Subcutaneous abdominal adipose tissue (tissue), 5 donors: ENCODE measurements around the gene AK9.

Experiments
- H3K27ac ChIP-seq: one replicate; pipeline ENCODE4 v1.7.0; 2013; ENCODE audit warnings: low read depth, mild to moderate bottlenecking, inconsistent platforms, low read length, moderate library complexity
- H3K27me3 ChIP-seq, 5 donors: one replicate each; pipeline ENCODE4 v1.7.0; 2013; ENCODE audit warnings: low read length in 5 of 5, inconsistent platforms in 1 of 5; ENCODE audit not compliant: control insufficient read depth in 5 of 5, insufficient read depth in 4 of 5
- H3K36me3 ChIP-seq, 5 donors: one replicate each; pipeline ENCODE4 v1.7.0; 2013; ENCODE audit warnings: low read length in 5 of 5; ENCODE audit not compliant: control insufficient read depth in 5 of 5, insufficient read depth in 5 of 5
- H3K4me1 ChIP-seq, 5 donors: one replicate each; pipeline ENCODE4 v1.7.0; 2013; ENCODE audit warnings: low read length in 5 of 5, mild to moderate bottlenecking in 3 of 5, moderate library complexity in 1 of 5; ENCODE audit not compliant: control insufficient read depth in 5 of 5, insufficient read depth in 5 of 5
- H3K4me3 ChIP-seq, 5 donors: one replicate each; pipeline ENCODE4 v1.7.0; 2013; ENCODE audit warnings: low read length in 5 of 5, low read depth in 1 of 5
- H3K9ac ChIP-seq, 5 donors: one replicate each; pipeline ENCODE4 v1.7.0; 2013; ENCODE audit warnings: low read length in 5 of 5, mild to moderate bottlenecking in 4 of 5, moderate library complexity in 3 of 5
- H3K9me3 ChIP-seq, 5 donors: one replicate each; pipeline ENCODE4 v1.7.0; 2013; ENCODE audit warnings: low read length in 5 of 5; ENCODE audit not compliant: control insufficient read depth in 5 of 5
- donor health status: healthy.
- donor health status: healthy.
- donor health status: healthy.
- donor health status: healthy.
- donor health status: healthy.

AK9 gene

GRCh38 chr6:109478841-109479624, 212.0 kb downstream of the AK9 start:
- H3K4me1 ChIP-seq = peaks cover 0 to 55% (median 50%) of the 10 kb centered on the region in 5 donors
- H3K4me3 ChIP-seq = no peak overlapping the region
- H3K9ac ChIP-seq = peak overlapping the region in 1 of 5 donors; percentile 20

DNA sequence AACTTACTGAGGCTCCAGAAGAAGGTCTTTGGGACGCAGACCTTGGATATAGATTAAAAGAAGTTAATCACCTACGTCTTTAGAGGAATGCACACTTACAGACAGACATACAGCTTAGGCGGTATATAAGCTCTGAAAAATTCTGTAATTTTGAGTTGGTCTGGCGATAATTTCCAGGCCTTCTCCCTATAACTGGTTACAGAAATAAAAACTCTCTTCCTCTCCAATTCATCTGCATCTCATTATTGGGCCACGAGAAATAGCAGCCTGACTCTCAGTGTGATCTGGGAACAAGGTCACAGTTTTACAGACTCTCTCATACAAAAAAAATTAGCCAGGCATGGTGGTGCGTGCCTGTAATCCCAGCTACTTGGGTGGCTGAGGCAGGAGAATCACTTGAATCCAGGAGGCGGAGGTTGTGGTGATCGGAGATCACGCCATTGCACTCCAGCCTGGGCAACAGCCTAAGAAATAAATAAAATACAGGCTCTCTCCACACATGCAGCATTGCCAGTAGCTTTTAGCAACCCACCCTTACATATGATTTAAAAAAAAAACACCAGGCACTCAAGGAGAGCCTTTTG, 212.7 kb downstream of the AK9 start:
- H3K27ac ChIP-seq = no peak overlapping the region
- H3K9ac ChIP-seq = peak overlapping the region in 1 of 5 donors; percentile 1
- H3K4me3 ChIP-seq = peak overlapping the region in 1 of 5 donors; percentile 25
- H3K9me3 ChIP-seq = no peaks in the 10 kb centered on the region
- peaks cover 22 to 50% (median 31%) of the 10 kb centered on the region in 5 donors for H3K36me3 ChIP-seq
- no peaks in the 10 kb centered on the region for H3K27me3 ChIP-seq
- H3K4me1 ChIP-seq = peaks cover 0 to 49% (median 47%) of the 10 kb centered on the region in 5 donors

More at GRCh38 chr6:109478841-109479624, 212.0 kb downstream of the AK9 start:
- Histone ChIP-seq H3K27ac (no peak overlapping the region), H3K27me3 (no peaks in the 10 kb centered on the region), H3K9me3 (no peaks in the 10 kb centered on the region), H3K36me3 (peaks cover 22 to 43% (median 26%) of the 10 kb centered on the region in 5 donors)

DNA sequence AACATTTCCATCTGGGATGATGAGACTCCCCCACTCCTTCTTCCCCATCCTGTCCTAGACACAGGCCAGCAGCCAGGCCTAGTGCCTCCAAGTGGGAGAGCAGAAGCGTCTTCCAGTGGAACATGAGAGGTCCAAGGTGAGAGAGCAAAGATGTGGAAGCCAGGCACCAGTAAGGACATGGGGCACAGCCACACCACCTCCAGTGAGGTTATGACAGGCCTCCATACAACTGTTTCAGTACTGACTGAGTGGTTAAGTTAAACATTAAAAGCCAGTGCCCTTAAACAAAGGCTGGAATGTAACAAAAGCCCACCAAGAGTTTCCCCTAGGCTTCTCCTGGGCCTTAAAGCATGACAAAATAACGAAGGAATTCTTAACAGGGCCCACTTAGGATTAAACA, 213.3 kb downstream of the AK9 start:
- no peaks in the 10 kb centered on the region for H3K27me3 ChIP-seq
- H3K36me3 ChIP-seq = peaks cover 22 to 56% (median 37%) of the 10 kb centered on the region in 5 donors
- peak overlapping the region in 1 of 5 donors; percentile 1 for H3K9ac ChIP-seq
- no peaks in the 10 kb centered on the region for H3K9me3 ChIP-seq
- no peak overlapping the region for H3K4me3 ChIP-seq
- peaks cover 0 to 49% (median 47%) of the 10 kb centered on the region in 5 donors for H3K4me1 ChIP-seq
- H3K27ac ChIP-seq = no peak overlapping the region

GRCh38 chr6:109477184-109477583, 213.8 kb downstream of the AK9 start:
- Histone ChIP-seq H3K36me3 (peaks cover 22 to 61% (median 42%) of the 10 kb centered on the region in 5 donors), H3K4me3 (no peak overlapping the region), H3K27me3 (no peaks in the 10 kb centered on the region), H3K4me1 (peaks cover 0 to 44% (median 43%) of the 10 kb centered on the region in 5 donors), H3K27ac (no peak overlapping the region), H3K9ac (no peak overlapping the region), H3K9me3 (no peaks in the 10 kb centered on the region)

DNA sequence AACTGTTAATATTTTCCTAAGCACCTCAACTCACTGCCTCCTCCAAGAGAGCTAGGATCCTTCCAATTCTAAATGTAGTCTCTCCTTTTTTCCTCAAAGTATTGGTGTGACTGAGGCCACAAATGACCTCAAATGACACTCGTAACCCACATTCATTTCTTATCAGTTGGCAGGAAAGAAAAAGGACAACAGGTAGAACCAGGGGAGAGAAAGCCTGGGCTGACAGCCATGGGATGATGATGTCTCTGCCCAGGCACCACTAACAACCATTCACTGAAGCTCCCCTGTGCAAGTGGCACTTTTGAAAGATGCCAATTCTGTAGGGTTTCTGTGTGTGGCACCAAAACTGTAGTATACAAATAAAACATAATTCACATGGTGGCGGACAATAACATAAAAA, 215.4 kb downstream of the AK9 start:
- Histone ChIP-seq H3K9me3 (no peaks in the 10 kb centered on the region), H3K4me3 (no peak overlapping the region), H3K36me3 (peaks cover 13 to 65% (median 54%) of the 10 kb centered on the region in 5 donors), H3K27ac (no peak overlapping the region), H3K9ac (no peak overlapping the region), H3K4me1 (peaks cover 0 to 30% (median 28%) of the 10 kb centered on the region in 5 donors), H3K27me3 (no peaks in the 10 kb centered on the region)

GRCh38 chr6:109474995-109475394, 216.0 kb downstream of the AK9 start:
- Histone ChIP-seq H3K9ac (no peak overlapping the region), H3K36me3 (peaks cover 13 to 68% (median 60%) of the 10 kb centered on the region in 5 donors), H3K4me3 (no peak overlapping the region), H3K27ac (no peak overlapping the region), H3K9me3 (no peaks in the 10 kb centered on the region), H3K4me1 (peaks cover 0 to 24% (median 21%) of the 10 kb centered on the region in 5 donors), H3K27me3 (no peaks in the 10 kb centered on the region)

DNA sequence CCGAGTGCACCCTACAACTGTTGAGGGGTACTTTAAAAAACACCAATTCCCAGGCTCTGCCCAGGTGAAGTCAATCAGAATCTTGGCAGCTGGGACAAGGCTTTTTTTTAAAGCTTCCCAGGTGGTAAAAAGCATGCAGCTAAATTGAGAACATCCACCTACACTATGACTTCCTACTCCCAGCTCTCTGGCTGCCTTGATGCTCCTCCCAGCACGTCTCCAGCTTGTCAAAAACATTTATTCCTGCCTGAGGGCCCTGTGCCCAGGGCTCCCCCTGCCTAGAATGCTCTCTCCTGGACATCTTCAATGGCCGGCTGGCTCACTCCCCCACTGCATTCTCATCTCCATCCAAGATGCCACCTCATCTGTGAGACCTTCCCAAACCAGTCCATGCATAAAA, 217.9 kb downstream of the AK9 start:
- Histone ChIP-seq H3K36me3 (peaks cover 17 to 82% (median 74%) of the 10 kb centered on the region in 5 donors), H3K9ac (no peak overlapping the region), H3K4me1 (peaks cover 0 to 9% (median 7%) of the 10 kb centered on the region in 5 donors), H3K27ac (no peak overlapping the region), H3K9me3 (no peaks in the 10 kb centered on the region), H3K27me3 (no peaks in the 10 kb centered on the region), H3K4me3 (no peak overlapping the region)

GRCh38 chr6:109472132-109472995, 218.6 kb downstream of the AK9 start:
- peaks cover 0 to 4% (median under 1%) of the 10 kb centered on the region in 5 donors for H3K4me1 ChIP-seq

DNA sequence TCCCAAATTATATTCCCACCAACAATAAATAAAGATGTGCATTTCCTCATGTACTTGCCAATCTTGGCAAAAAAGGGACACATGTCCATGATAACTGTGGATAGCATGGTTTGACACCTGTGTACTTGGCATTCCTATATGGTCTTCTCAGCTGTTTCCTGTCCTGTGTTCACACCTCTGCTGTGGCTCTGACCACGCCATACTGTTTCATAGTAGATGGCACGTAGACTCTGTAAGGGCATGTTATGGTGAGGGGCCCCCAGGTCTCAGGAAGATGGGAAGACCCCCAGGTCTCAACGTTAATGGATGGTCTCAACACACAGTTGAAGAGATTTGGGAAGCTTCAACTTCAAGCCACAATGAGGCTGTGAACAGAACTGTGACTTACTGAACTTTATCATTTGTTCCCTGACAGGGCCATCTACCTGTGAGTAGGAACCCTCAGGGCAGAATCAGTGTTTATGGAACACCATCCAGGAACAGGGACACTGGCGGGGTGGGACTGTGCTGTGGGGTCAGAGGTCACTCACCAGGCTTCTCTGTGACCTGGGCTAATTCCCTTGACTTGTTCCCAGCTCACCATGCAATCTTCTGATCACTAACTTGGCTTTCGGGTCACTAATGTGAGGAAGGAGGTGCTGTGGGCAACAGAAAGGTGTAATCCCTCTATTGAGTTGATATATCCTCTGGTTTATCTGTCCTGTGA, 219.7 kb downstream of the AK9 start:
- peaks cover 21 to 91% (median 75%) of the 10 kb centered on the region in 5 donors for H3K36me3 ChIP-seq

More at GRCh38 chr6:109472132-109472995, 218.6 kb downstream of the AK9 start:
- H3K27me3 ChIP-seq = no peaks in the 10 kb centered on the region
- no peak overlapping the region for H3K27ac ChIP-seq
- no peak overlapping the region for H3K9ac ChIP-seq
- no peak overlapping the region for H3K4me3 ChIP-seq
- H3K36me3 ChIP-seq = peaks cover 18 to 89% (median 76%) of the 10 kb centered on the region in 5 donors
- H3K9me3 ChIP-seq = no peaks in the 10 kb centered on the region

More for the DNA sequence above, 219.7 kb downstream of the AK9 start:
- Histone ChIP-seq H3K27ac (no peak overlapping the region), H3K27me3 (no peaks in the 10 kb centered on the region), H3K4me1 (no peaks in the 10 kb centered on the region), H3K4me3 (no peak overlapping the region), H3K9ac (no peak overlapping the region), H3K9me3 (no peaks in the 10 kb centered on the region)
